ENCODE results near the gene KRT33B. TPM values are rescaled to one million over a fixed set of nuclear protein-coding genes. Genes with fewer than 3 reads are reported as not detected.

KRT33B gene
- total RNA-seq (2014; rRNA removed; shearing (Covaris generic)) = 0.29 TPM in 1 of 2 replicates, not detected in the other

DNA sequence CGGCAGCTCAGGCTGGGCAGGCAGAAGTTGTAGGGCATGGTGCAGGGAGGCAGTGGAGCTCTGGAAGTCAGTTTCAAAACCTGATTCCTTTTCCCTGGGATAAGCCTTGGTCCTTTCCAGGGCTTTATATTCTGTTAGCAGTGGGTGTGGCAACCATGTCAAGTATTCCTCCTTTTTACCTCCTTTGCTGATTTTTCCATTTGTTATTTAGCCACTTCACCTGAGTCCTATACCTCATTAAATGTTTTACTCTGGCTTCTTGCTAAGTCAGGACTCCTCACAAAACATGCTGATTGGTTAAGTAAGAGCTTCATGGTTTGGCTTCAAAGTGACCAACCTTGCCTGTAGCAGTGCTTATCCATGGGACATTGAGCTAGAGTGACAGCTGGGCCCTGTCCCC, at the start of gene KRT33B:
KRT33B (minus strand) TSS at position 101 of the 400 bp plus-strand sequence; CDS start at position 38, 63 bp downstream.

DNA sequence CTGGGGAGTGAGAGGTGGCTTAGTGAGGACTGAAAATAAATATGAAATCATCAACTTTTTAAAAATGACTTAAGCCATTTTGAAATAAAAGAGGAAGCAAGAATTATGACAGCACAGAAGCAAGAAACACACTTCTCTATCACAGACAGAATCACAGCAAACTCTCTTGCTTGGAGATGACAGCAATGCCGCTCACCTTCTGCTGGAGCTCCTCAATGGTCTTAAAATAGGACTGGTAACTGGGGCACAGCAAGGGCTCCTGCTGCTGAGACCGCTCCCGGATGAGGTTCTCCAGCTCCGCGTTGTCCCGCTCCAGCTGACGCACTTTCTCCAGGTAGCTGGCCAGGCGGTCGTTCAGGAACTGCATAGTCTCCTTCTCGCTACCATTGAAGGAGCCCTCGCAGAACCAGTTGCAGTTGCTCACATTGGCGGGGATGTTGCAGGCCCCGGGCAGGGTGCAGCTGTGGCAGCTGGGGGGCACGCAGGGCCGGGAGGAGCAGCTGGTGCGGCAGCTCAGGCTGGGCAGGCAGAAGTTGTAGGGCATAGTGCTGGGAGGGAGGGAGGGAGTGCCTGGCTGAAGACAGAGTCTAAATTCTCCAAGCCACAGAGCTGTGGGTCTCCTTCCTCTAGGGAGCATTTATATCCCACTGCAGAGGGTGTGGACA, 27.5 kb upstream of the KRT33B start, which contains the start of gene KRT31:
KRT31 (minus strand) TSS at position 613 of the 665 bp plus-strand sequence; CDS start at position 544, 69 bp downstream.

DNA sequence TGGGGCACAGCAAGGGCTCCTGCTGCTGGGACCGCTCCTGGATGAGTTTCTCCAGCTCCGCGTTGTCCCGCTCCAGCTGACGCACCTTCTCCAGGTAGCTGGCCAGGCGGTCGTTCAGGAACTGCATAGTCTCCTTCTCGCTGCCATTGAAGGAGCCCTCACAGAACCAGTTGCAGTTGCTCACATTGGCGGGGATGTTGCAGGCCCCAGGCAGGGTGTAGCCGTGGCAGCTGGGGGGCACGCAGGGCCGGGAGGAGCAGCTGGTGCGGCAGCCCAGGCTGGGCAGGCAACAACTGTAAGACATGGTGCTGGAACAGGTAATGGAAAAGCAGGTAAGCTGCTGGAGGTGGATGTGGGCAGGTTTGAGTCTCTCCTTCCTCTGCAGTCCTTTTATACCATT, 12.3 kb upstream of the KRT33B start, which contains the start of gene KRT34:
KRT34 (minus strand) TSS at position 364 of the 400 bp plus-strand sequence; CDS start at position 304, 60 bp downstream.

DNA sequence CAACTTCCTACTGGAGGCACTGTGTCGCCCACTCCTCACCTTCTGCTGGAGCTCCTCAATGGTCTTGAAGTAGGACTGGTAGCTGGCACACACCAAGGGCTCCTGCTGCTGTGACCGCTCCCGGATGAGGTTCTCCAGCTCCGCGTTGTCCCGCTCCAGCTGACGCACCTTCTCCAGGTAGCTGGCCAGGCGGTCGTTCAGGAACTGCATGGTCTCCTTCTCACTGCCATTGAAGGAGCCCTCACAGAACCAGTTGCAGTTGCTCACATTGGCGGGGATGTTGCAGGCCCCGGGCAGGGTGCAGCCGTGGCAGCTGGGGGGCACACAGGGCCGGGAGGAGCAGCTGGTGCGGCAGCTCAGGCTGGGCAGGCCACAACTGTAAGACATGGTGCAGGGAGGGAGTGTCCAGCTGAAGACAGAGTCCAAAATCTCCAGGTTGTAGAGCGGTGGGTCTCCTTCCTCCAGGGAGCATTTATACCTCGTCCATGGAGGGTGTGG, 19.2 kb downstream of the KRT33B start, which contains the start of gene KRT33A:
KRT33A (minus strand) TSS at position 448 of the 498 bp plus-strand sequence; CDS start at position 387, 61 bp downstream.

GRCh38 chr17:41315204-41315794, 54.3 kb downstream of the KRT33B start, which contains the start of gene KRTAP17-1:
KRTAP17-1 (minus strand) TSS chr17:41315710; CDS start chr17:41315650, 60 bp downstream.

Other genes with a start within 250 kb of the KRT33B start
- not detected in 2 replicates for gene KRTAP4-12, start 245.6 kb downstream of the KRT33B start, total RNA-seq (2014; rRNA removed; shearing (Covaris generic))
- not detected in 2 replicates for gene KRTAP4-6, start 229.3 kb downstream of the KRT33B start, total RNA-seq (2014; rRNA removed; shearing (Covaris generic))
- not detected in 2 replicates for gene KRTAP4-5, start 220.0 kb downstream of the KRT33B start, total RNA-seq (2014; rRNA removed; shearing (Covaris generic))
- gene KRTAP4-4, start 209.1 kb downstream of the KRT33B start, total RNA-seq (2014; rRNA removed; shearing (Covaris generic)) = not detected in 2 replicates
- not detected in 2 replicates for gene KRTAP4-3, start 201.6 kb downstream of the KRT33B start, total RNA-seq (2014; rRNA removed; shearing (Covaris generic))
- gene KRTAP4-2, start 191.6 kb downstream of the KRT33B start, total RNA-seq (2014; rRNA removed; shearing (Covaris generic)) = not detected in 2 replicates
- not detected in 2 replicates for gene KRTAP4-1, start 184.9 kb downstream of the KRT33B start, total RNA-seq (2014; rRNA removed; shearing (Covaris generic))
- gene KRTAP9-1, start 179.9 kb downstream of the KRT33B start, total RNA-seq (2014; rRNA removed; shearing (Covaris generic)) = not detected in 2 replicates
- gene KRTAP9-2, start 143.2 kb downstream of the KRT33B start, total RNA-seq (2014; rRNA removed; shearing (Covaris generic)) = not detected in 2 replicates
- not detected in 2 replicates for gene KRTAP9-3, start 137.4 kb downstream of the KRT33B start, total RNA-seq (2014; rRNA removed; shearing (Covaris generic))
- gene KRTAP9-8, start 131.8 kb downstream of the KRT33B start, total RNA-seq (2014; rRNA removed; shearing (Covaris generic)) = not detected in 2 replicates
- gene KRTAP9-4, start 120.1 kb downstream of the KRT33B start, total RNA-seq (2014; rRNA removed; shearing (Covaris generic)) = not detected in 2 replicates
- not detected in 2 replicates for gene KRTAP9-9, start 114.4 kb downstream of the KRT33B start, total RNA-seq (2014; rRNA removed; shearing (Covaris generic))
- gene KRTAP9-6, start 104.4 kb downstream of the KRT33B start, total RNA-seq (2014; rRNA removed; shearing (Covaris generic)) = not detected in 2 replicates
- not detected in 2 replicates for gene KRTAP9-7, start 94.1 kb downstream of the KRT33B start, total RNA-seq (2014; rRNA removed; shearing (Covaris generic))
- not detected in 2 replicates for gene KRTAP29-1, start 67.0 kb downstream of the KRT33B start, total RNA-seq (2014; rRNA removed; shearing (Covaris generic))
- gene KRTAP16-1, start 60.5 kb downstream of the KRT33B start, total RNA-seq (2014; rRNA removed; shearing (Covaris generic)) = not detected in 2 replicates
- gene KRTAP17-1, start 54.1 kb downstream of the KRT33B start, total RNA-seq (2014; rRNA removed; shearing (Covaris generic)) = not detected in 2 replicates
- not detected in 2 replicates for gene KRT33A, start 19.0 kb downstream of the KRT33B start, total RNA-seq (2014; rRNA removed; shearing (Covaris generic))
- gene KRT34, start 12.5 kb upstream of the KRT33B start, total RNA-seq (2014; rRNA removed; shearing (Covaris generic)) = 0.23 and 0.77 TPM in 2 replicates
- gene KRT31, start 27.8 kb upstream of the KRT33B start, total RNA-seq (2014; rRNA removed; shearing (Covaris generic)) = not detected in 2 replicates
- gene KRT37, start 54.8 kb upstream of the KRT33B start, total RNA-seq (2014; rRNA removed; shearing (Covaris generic)) = not detected in 2 replicates
- gene KRT38, start 71.2 kb upstream of the KRT33B start, total RNA-seq (2014; rRNA removed; shearing (Covaris generic)) = not detected in 2 replicates
- 0.08 and 0.19 TPM in 2 replicates for gene KRT32, start 97.6 kb upstream of the KRT33B start, total RNA-seq (2014; rRNA removed; shearing (Covaris generic))
- not detected in 2 replicates for gene KRT35, start 111.3 kb upstream of the KRT33B start, total RNA-seq (2014; rRNA removed; shearing (Covaris generic))
- gene KRT36, start 120.1 kb upstream of the KRT33B start, total RNA-seq (2014; rRNA removed; shearing (Covaris generic)) = not detected in 2 replicates
- gene KRT13, start 135.8 kb upstream of the KRT33B start, total RNA-seq (2014; rRNA removed; shearing (Covaris generic)) = not detected in 2 replicates
- gene KRT15, start 149.1 kb upstream of the KRT33B start, total RNA-seq (2014; rRNA removed; shearing (Covaris generic)) = 11.1 and 18.7 TPM in 2 replicates
- 0.29 TPM in 1 of 2 replicates, not detected in the other for gene KRT19, start 158.5 kb upstream of the KRT33B start, total RNA-seq (2014; rRNA removed; shearing (Covaris generic))
- gene KRT9, start 202.2 kb upstream of the KRT33B start, total RNA-seq (2014; rRNA removed; shearing (Covaris generic)) = 2.2 and 2.6 TPM in 2 replicates
- 56.1 and 63.7 TPM in 2 replicates for gene KRT14, start 217.1 kb upstream of the KRT33B start, total RNA-seq (2014; rRNA removed; shearing (Covaris generic))
- gene KRT16, start 243.0 kb upstream of the KRT33B start, total RNA-seq (2014; rRNA removed; shearing (Covaris generic)) = 1.4 and 1.6 TPM in 2 replicates

Data from A375 (cell line).